Lower lobe of right lung (tissue), 2 donors: Measurements from ENCODE around the gene DMD. TPM values are rescaled to one million over a fixed set of nuclear protein-coding genes. Genes with fewer than 3 reads are reported as not detected.
"Not testable (repeated sequence)": the region's sequence is repeated elsewhere in the genome, so short reads cannot be mapped to it uniquely, and the experiment has no call there.

ENCODE experiments used
- ATAC-seq, 2 donors: fragments of 200-7000 bp; cut with Tn5 transposase; one replicate each; pipeline ENCODE4 v1.9.1; 2020 to 2022; ENCODE audit warnings: mild to moderate bottlenecking in 2 of 2, moderate library complexity in 2 of 2
- DNase-seq: peaks from one replicate; pipeline ENCODE4 v3.0.0-alpha.2; 2020
- H3K27ac ChIP-seq: fragments of 200-600 bp; one replicate; pipeline ENCODE4 v1.8.0; 2022
- H3K27me3 ChIP-seq: fragments of 200-600 bp; one replicate; pipeline ENCODE4 v1.8.0; 2022; ENCODE audit warnings: low read depth
- H3K36me3 ChIP-seq: fragments of 200-600 bp; one replicate; pipeline ENCODE4 v1.8.0; 2022; ENCODE audit warnings: mild to moderate bottlenecking
- H3K4me1 ChIP-seq: fragments of 200-600 bp; one replicate; pipeline ENCODE4 v1.8.0; 2022
- H3K4me3 ChIP-seq: fragments of 200-600 bp; one replicate; pipeline ENCODE4 v1.8.0; 2022; ENCODE audit warnings: mild to moderate bottlenecking
- H3K9me3 ChIP-seq: fragments of 200-600 bp; one replicate; pipeline ENCODE4 v1.8.0; 2022
- CTCF ChIP-seq: fragments of 200-600 bp; IDR thresholded peaks from one replicate; pipeline ENCODE4 v1.8.0; 2022; ENCODE audit warnings: antibody characterized with exemption, mild to moderate bottlenecking
- intact Hi-C: fragments of 100-400 bp; cut with DNase I; formaldehyde crosslinking; loops from one replicate; pipeline ENCODE4 v1.11.0; 2022
- total RNA-seq: library from RNA; stranded (reverse); fragmentation: NEBNext Ultra II Directional; extraction: Animal tissue kit (Norgen Biotek cat#: 25700); gene quantifications from one replicate; pipeline ENCODE4 v1.2.1, GENCODE V29; 2021
- donor health status: DM: no; HTN: yes; CAD: no; lungs with severe emphysema.

The DMD gene
- total RNA-seq, 1 donor from 2014 or later, result 29.4 TPM

DNA sequence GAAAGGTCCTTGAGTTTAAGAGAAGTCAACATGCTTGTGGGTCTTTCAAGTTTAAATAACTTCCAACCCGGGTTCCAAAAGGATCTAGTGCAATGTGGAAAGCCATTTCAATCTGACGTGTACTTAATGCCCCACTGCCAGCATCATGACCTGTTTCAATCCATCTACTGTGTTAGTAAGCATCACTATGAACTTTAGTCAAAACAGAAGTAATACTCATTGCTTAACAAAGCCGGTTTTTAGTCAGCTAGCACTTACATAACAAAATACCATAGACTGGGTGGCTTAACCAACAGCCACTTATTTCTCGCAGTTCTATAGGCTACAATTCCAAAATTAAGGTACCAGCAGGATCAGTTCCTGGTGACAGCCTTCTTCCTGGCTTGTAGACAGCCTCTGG lies 677.5 kb downstream of the DMD start:
- no peaks in the 10 kb centered on the region for H3K36me3 ChIP-seq
- no peak overlapping the region for H3K27ac ChIP-seq
- ATAC-seq (no peak), DNase-seq (no peak)
- H3K4me3 ChIP-seq, result no peak overlapping the region
- no peaks in the 10 kb centered on the region for H3K27me3 ChIP-seq
- TF ChIP-seq CTCF, result no peak
- intact Hi-C loops, result no loop called here
- no peaks in the 10 kb centered on the region for H3K4me1 ChIP-seq
- no peaks in the 10 kb centered on the region for H3K9me3 ChIP-seq

DNA sequence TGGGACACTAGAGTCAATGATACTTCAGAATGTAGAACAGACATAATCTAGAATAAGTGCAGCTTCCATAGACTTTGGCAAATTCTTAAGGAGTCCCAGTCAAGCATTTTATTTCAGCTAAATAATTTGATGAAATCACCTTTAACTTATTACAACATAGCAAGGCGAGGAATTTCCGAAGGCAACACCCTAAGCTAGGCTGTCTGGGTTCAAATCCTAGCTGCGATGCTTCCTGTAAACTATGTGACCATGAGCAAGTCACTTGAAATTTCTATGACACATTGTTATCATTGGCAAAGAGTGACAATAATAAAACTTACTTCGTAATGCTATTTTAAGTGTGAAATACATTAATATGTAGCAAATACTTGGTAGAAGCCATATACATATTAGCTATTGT lies 679.1 kb downstream of the DMD start:
- Histone ChIP-seq H3K9me3 (no peaks in the 10 kb centered on the region), H3K4me3 (no peak overlapping the region), H3K27ac (no peak overlapping the region), H3K4me1 (no peaks in the 10 kb centered on the region), H3K27me3 (no peaks in the 10 kb centered on the region), H3K36me3 (no peaks in the 10 kb centered on the region)
- TF ChIP-seq CTCF, result no peak
- ATAC-seq (no peak), DNase-seq (no peak)
- intact Hi-C loops, result no loop called here

DNA sequence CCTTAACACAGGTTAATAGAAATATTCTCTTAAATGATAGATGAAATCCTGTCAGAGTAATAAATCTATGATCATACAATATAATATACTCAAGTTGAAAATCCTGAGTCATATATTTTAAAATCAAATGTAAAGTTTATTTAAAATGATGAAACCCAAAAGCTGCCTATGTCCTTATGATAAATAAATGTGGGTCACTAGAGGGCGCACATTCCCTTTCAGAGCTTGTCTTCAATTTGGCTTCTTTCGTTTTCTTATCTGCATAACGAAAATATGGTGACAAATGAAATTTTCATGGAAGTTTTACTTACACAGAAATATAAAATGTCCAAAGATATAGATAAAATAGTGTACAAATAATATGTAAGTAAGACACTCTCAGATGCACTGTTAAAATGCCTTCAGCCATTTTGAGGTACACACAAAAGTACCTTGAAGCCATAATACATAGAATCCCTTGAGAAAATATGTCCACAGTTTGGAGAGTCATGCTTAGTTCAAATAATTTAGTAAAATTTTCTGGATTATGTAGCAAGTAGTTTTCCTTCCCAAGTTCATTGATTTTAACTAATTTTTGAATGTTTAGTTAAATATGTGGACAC lies 680.4 kb downstream of the DMD start:
- no peak for DNase-seq
- Histone ChIP-seq H3K4me3 (peak overlapping the region; percentile 32), H3K9me3 (no peaks in the 10 kb centered on the region), H3K4me1 (no peaks in the 10 kb centered on the region), H3K36me3 (no peaks in the 10 kb centered on the region), H3K27me3 (no peaks in the 10 kb centered on the region), H3K27ac (no peak overlapping the region)
- ATAC-seq, result no peak
- peak; percentile 43 for TF ChIP-seq CTCF
- intact Hi-C loops, result no loop called here

GRCh38 chrX:32528451-32528850 lies 682.9 kb downstream of the DMD start:
- ATAC-seq, H3K36me3 ChIP-seq, DNase-seq, H3K27me3 ChIP-seq, intact Hi-C loops, H3K27ac ChIP-seq, H3K9me3 ChIP-seq, H3K4me3 ChIP-seq, H3K4me1 ChIP-seq: not testable (repeated sequence)

DNA sequence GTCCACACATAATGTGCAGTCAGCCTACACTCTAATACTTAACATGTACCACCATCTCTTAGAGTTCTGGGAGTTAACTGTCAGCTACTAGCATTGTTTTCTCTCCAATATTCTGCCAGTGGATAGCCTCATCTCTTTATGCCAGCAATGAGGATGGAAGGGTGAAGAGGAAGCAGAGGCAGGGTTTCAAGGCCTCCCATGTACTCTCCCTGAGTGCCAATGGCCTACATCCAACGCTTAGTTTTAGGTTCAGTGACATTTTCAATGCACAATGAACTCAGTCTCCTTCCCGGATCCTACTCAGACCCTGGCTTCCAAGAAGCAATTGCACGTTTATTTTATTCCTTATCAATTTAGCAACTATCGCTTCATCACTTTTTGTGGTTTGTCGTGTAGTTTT lies 686.1 kb downstream of the DMD start:
- H3K4me3 ChIP-seq, result no peak overlapping the region
- intact Hi-C loops, result no loop called here
- no peaks in the 10 kb centered on the region for H3K9me3 ChIP-seq
- DNase-seq (no peak), ATAC-seq (no peak)
- H3K27ac ChIP-seq, result no peak overlapping the region
- no peaks in the 10 kb centered on the region for H3K27me3 ChIP-seq
- H3K4me1 ChIP-seq, result no peaks in the 10 kb centered on the region
- no peaks in the 10 kb centered on the region for H3K36me3 ChIP-seq
- no peak for TF ChIP-seq CTCF

DNA sequence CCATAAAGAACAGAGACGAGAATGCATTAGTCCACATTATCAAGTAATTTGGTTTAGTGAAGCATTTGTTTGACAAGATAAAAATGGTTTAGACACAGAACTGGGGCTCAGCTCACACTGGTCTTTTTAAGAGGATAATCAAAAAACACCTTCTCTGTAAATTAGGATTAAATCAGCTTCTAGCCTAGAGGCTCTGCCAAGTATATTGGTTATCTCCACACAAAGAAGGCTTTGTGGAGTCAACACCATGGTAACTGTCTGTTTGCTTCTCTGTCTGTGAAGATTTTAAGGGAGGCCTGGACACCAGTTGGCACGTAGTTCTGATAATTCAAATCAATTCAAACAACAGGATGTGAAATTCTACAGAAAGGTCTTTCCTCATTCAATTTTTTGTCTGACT lies 687.0 kb downstream of the DMD start:
- Histone ChIP-seq H3K36me3 (no peaks in the 10 kb centered on the region), H3K27ac (no peak overlapping the region), H3K9me3 (no peaks in the 10 kb centered on the region), H3K4me3 (no peak overlapping the region), H3K27me3 (no peaks in the 10 kb centered on the region), H3K4me1 (no peaks in the 10 kb centered on the region)
- DNase-seq (no peak), ATAC-seq (no peak)
- no peak for TF ChIP-seq CTCF
- intact Hi-C loops, result no loop called here
